Retinal pigment epithelial cell (primary cell): Measurements from ENCODE around the gene PRRT3.

Experiments
- DNase-seq: peaks from one replicate; pipeline ENCODE4 v3.0.0-alpha.2; 2010; ENCODE audit warnings: low read depth
- H3K4me3 ChIP-seq: 2 replicates; pipeline ENCODE4 v1.5.1; 2011; ENCODE audit warnings: mild to moderate bottlenecking, low read length, control low read depth, moderate library complexity
- CTCF ChIP-seq: conservative IDR thresholded peaks from 2 replicates; pipeline ENCODE4 v1.5.1; 2011; ENCODE audit warnings: low read depth, low read length, control low read depth, inconsistent platforms

The PRRT3 gene

GRCh38 chr3:9913601-9914000 is 38.6 kb downstream of the PRRT3 start:
- TF ChIP-seq CTCF: no peak
- DNase-seq: no peak
- no peak overlapping the region for H3K4me3 ChIP-seq

GRCh38 chr3:9912294-9912935 is 39.8 kb downstream of the PRRT3 start:
- H3K4me3 ChIP-seq: no peak overlapping the region
- no peak for DNase-seq
- no peak for TF ChIP-seq CTCF

- DNase-seq: no peak
- no peak overlapping the region for H3K4me3 ChIP-seq
- no peak for TF ChIP-seq CTCF
Observed at GRCh38 chr3:9911863-9912262, 40.3 kb downstream of the PRRT3 start.

- H3K4me3 ChIP-seq: no peak overlapping the region
- TF ChIP-seq CTCF: no peak
- DNase-seq: no peak
Observed at GRCh38 chr3:9909221-9910013, 42.8 kb downstream of the PRRT3 start.

- no peak for TF ChIP-seq CTCF
- H3K4me3 ChIP-seq: no peak overlapping the region
- no peak for DNase-seq
Observed at GRCh38 chr3:9908286-9908685, 43.9 kb downstream of the PRRT3 start.

GRCh38 chr3:9906480-9906879 is 45.7 kb downstream of the PRRT3 start:
- TF ChIP-seq CTCF: no peak
- DNase-seq: no peak
- H3K4me3 ChIP-seq: no peak overlapping the region

GRCh38 chr3:9903904-9904303 is 48.3 kb downstream of the PRRT3 start:
- DNase-seq: no peak
- no peak for TF ChIP-seq CTCF
- H3K4me3 ChIP-seq: no peak overlapping the region
